22Rv1 (cell line): ENCODE data around the gene ARHGAP45.

Source experiments
- ZFX ChIP-seq: fragments of 450-650 bp; IDR thresholded peaks from 2 replicates; pipeline ENCODE4 v1.6.1; 2017; ENCODE audit warnings: antibody characterized with exemption, borderline replicate concordance
- TF ChIP-seq, protein P1 (sequence below): fragments of 450-650 bp; IDR thresholded peaks from 2 replicates; pipeline ENCODE4 v1.5.1; 2017; ENCODE audit warnings: mild to moderate bottlenecking

DNA sequence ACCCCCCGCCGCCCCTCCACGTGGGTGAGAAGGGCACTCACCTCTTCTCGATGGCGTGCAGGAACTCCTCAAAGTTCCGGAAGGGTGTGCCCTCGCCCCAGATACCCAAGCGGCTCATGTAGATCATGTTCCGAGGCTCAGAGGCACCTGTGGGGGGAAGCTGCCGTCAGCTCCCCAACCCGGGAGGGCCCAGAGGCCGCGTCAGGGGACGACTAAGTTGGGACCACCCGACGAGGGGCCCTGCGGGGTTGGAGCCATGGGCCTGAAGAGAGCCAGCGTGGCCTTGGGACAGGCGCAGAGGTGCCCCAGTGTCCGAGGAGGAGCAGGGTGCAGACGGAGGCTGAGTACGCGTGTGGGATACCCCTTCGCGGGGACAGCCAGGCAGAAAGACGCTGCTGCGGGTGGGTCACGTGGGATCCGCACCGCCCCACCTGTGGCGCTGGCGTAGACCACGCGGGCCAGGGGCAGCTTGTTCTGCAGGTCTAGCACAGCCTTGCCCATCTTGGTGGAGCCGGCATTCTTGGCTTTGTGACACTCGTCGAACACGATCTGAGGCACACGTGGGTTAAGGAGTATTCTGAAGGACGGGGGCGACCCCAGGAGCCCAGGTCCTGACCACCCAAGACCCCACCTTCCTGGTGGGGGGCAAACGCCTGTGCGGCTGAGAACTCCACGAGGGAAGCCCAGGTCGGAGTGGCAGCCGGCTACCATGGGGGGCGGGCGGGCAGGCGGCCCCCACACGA is 52.7 kb downstream of the ARHGAP45 start:
- TF ChIP-seq, protein P1, sequence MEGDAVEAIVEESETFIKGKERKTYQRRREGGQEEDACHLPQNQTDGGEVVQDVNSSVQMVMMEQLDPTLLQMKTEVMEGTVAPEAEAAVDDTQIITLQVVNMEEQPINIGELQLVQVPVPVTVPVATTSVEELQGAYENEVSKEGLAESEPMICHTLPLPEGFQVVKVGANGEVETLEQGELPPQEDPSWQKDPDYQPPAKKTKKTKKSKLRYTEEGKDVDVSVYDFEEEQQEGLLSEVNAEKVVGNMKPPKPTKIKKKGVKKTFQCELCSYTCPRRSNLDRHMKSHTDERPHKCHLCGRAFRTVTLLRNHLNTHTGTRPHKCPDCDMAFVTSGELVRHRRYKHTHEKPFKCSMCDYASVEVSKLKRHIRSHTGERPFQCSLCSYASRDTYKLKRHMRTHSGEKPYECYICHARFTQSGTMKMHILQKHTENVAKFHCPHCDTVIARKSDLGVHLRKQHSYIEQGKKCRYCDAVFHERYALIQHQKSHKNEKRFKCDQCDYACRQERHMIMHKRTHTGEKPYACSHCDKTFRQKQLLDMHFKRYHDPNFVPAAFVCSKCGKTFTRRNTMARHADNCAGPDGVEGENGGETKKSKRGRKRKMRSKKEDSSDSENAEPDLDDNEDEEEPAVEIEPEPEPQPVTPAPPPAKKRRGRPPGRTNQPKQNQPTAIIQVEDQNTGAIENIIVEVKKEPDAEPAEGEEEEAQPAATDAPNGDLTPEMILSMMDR, result no peak
- TF ChIP-seq ZFX, result no peak
